ENCODE results near the gene CCSER1.

CCSER1 gene

GRCh38 chr4:90990284-90990683 is 863.1 kb downstream of the CCSER1 start:
- no peak for DNase-seq

GRCh38 chr4:90992213-90992612 is 865.0 kb downstream of the CCSER1 start:
- DNase-seq: no peak

- no peak for DNase-seq
Measured at GRCh38 chr4:90994851-90995574, 867.8 kb downstream of the CCSER1 start.

GRCh38 chr4:90995996-90996395 is 868.8 kb downstream of the CCSER1 start:
- DNase-seq: no peak

GRCh38 chr4:90996813-90997212 is 869.6 kb downstream of the CCSER1 start:
- no peak for DNase-seq

- no peak for DNase-seq
Measured at GRCh38 chr4:91015861-91016260, 888.7 kb downstream of the CCSER1 start.

- DNase-seq: no peak
Measured at GRCh38 chr4:91019513-91019912, 892.3 kb downstream of the CCSER1 start.

GRCh38 chr4:91025241-91026148 is 898.3 kb downstream of the CCSER1 start:
- no peak for DNase-seq

GRCh38 chr4:91028228-91028627 is 901.0 kb downstream of the CCSER1 start:
- DNase-seq: no peak

- DNase-seq: no peak
Measured at GRCh38 chr4:91031761-91032160, 904.6 kb downstream of the CCSER1 start.

GRCh38 chr4:91032725-91033445 is 905.7 kb downstream of the CCSER1 start:
- no peak for DNase-seq

GRCh38 chr4:91035276-91035675 is 908.1 kb downstream of the CCSER1 start:
- DNase-seq: no peak

GRCh38 chr4:91037951-91038350 is 910.8 kb downstream of the CCSER1 start:
- no peak for DNase-seq

GRCh38 chr4:91057871-91058270 is 930.7 kb downstream of the CCSER1 start:
- DNase-seq: no peak

GRCh38 chr4:91058345-91058744 is 931.2 kb downstream of the CCSER1 start:
- DNase-seq: no peak

- DNase-seq: peak; percentile 98
Measured at GRCh38 chr4:91064157-91064853, 937.1 kb downstream of the CCSER1 start.

- no peak for DNase-seq
Measured at GRCh38 chr4:91065117-91065516, 937.9 kb downstream of the CCSER1 start.

GRCh38 chr4:91070736-91071135 is 943.5 kb downstream of the CCSER1 start:
- no peak for DNase-seq

- DNase-seq: no peak
Measured at GRCh38 chr4:91076147-91076546, 949.0 kb downstream of the CCSER1 start.

- no peak for DNase-seq
Measured at GRCh38 chr4:91085961-91086360, 958.8 kb downstream of the CCSER1 start.

GRCh38 chr4:91087743-91088142 is 960.5 kb downstream of the CCSER1 start:
- peak; percentile 26 for DNase-seq

GRCh38 chr4:91089178-91089577 is 962.0 kb downstream of the CCSER1 start:
- DNase-seq: no peak

Measured in DMS79 treated with DMSO at 0.1 percent for 48 hours (cell line).